Caco-2 (cell line): Measurements from ENCODE around the gene UCHL3. TPM values are rescaled to one million over a fixed set of nuclear protein-coding genes. Genes with fewer than 3 reads are reported as not detected.

Experiments
- BruUV-seq: library from RNA; stranded (reverse); fragments of 400-500 nt; replicated peaks from 2 replicates; lab custom pipeline; 2021; lab: Mats Ljungman, UMichigan
- CTCF ChIA-PET: fragments of 300-600 bp; sonication (Branson Sonifier 250); formaldehyde crosslinking; loops from one replicate; lab custom pipeline; 2022; ENCODE audit warnings: antibody characterized with exemption; lab: Charles Lee
- POLR2A ChIA-PET: fragments of 300-600 bp; sonication (Branson Sonifier 250); formaldehyde crosslinking; loops from one replicate; lab custom pipeline; 2022; ENCODE audit warnings: antibody characterized with exemption; lab: Charles Lee
- DNase-seq, 2 experiments: peaks; one replicate each; pipeline versions ENCODE4 v3.0.0 to v3.0.0-alpha.2; 2020 to 2022
- H3K27me3 ChIP-seq: replicated peaks from 2 replicates; pipeline ENCODE4 v1.6.0; 2011; ENCODE audit warnings: low read length; ENCODE audit not compliant: control insufficient read depth, insufficient read depth
- H3K36me3 ChIP-seq: 2 replicates; pipeline ENCODE4 v1.5.1; 2011; ENCODE audit warnings: low read length; ENCODE audit not compliant: control insufficient read depth, insufficient read depth
- H3K4me1 ChIP-seq: fragments of 250-450 bp; sonication (Bioruptor Pico); 2 replicates; pipeline ENCODE4 v1.5.1; 2020; ENCODE audit warnings: mild to moderate bottlenecking
- H3K4me3 ChIP-seq: 2 replicates; pipeline ENCODE4 v1.5.1; 2011; ENCODE audit warnings: low read depth, mild to moderate bottlenecking, control low read depth, low read length
- H3K9me3 ChIP-seq: fragments of 250-450 bp; sonication (Bioruptor Pico); 2 replicates; pipeline ENCODE4 v1.5.1; 2020; ENCODE audit warnings: mild to moderate bottlenecking, moderate library complexity
- H3K27ac Mint-ChIP-seq: one replicate; pipeline ENCODE4 v1.8.0; 2022; ENCODE audit warnings: mixed read lengths; ENCODE audit not compliant: unreplicated experiment
- H3K27me3 Mint-ChIP-seq: one replicate; pipeline ENCODE4 v1.8.0; 2022; ENCODE audit warnings: mixed read lengths; ENCODE audit not compliant: insufficient read depth, unreplicated experiment
- H3K36me3 Mint-ChIP-seq: one replicate; pipeline ENCODE4 v1.8.0; 2022; ENCODE audit warnings: mild to moderate bottlenecking, mixed read lengths; ENCODE audit not compliant: insufficient read depth, unreplicated experiment
- H3K4me1 Mint-ChIP-seq: one replicate; pipeline ENCODE4 v1.8.0; 2022; ENCODE audit warnings: low read depth, mixed read lengths; ENCODE audit not compliant: unreplicated experiment
- H3K4me3 Mint-ChIP-seq: one replicate; pipeline ENCODE4 v1.8.0; 2022; ENCODE audit warnings: mild to moderate bottlenecking, moderate library complexity, mixed read lengths; ENCODE audit not compliant: unreplicated experiment
- H3K9me3 Mint-ChIP-seq: one replicate; pipeline ENCODE4 v1.8.0; 2022; ENCODE audit warnings: mixed read lengths; ENCODE audit not compliant: unreplicated experiment
- intact Hi-C: fragments of 100-400 bp; cut with micrococcal nuclease; formaldehyde crosslinking; loops from one replicate; pipeline ENCODE4 v1.10.0; 2022; ENCODE audit not compliant: unreplicated experiment
- total RNA-seq: library from RNA; stranded (reverse); gene quantifications from 2 replicates; pipeline ENCODE4 v1.2.3, GENCODE V29; 2022
- TF ChIP-seq, protein P1 (sequence below), 2 experiments: fragments of 200-600 bp in 1 of 2; IDR thresholded peaks; 1 replicate in 1 of 2; 2 replicates in 1 of 2; pipeline versions ENCODE4 v1.5.1 to v1.8.0; 2011 to 2022; ENCODE audit warnings: antibody characterized with exemption in 1 of 2, control low read depth in 1 of 2, inconsistent platforms in 1 of 2, low read depth in 1 of 2, low read length in 1 of 2, mild to moderate bottlenecking in 1 of 2, moderate library complexity in 1 of 2; ENCODE audit not compliant: insufficient read depth in 1 of 2, severe bottlenecking in 1 of 2, unreplicated experiment in 1 of 2

Gene UCHL3
- total RNA-seq, 1 experiment from 2014 or later = 122 TPM

- Mint-ChIP-seq H3K27me3 (no peaks in the 10 kb centered on the region), H3K36me3 (no peaks in the 10 kb centered on the region), H3K4me1 (peaks cover 8% of the 10 kb centered on the region), H3K9me3 (no peaks in the 10 kb centered on the region), H3K4me3 (no peak overlapping the region), H3K27ac (no peak overlapping the region)
- no peaks in the 10 kb centered on the region for H3K27me3 ChIP-seq
- TF ChIP-seq, protein P1, sequence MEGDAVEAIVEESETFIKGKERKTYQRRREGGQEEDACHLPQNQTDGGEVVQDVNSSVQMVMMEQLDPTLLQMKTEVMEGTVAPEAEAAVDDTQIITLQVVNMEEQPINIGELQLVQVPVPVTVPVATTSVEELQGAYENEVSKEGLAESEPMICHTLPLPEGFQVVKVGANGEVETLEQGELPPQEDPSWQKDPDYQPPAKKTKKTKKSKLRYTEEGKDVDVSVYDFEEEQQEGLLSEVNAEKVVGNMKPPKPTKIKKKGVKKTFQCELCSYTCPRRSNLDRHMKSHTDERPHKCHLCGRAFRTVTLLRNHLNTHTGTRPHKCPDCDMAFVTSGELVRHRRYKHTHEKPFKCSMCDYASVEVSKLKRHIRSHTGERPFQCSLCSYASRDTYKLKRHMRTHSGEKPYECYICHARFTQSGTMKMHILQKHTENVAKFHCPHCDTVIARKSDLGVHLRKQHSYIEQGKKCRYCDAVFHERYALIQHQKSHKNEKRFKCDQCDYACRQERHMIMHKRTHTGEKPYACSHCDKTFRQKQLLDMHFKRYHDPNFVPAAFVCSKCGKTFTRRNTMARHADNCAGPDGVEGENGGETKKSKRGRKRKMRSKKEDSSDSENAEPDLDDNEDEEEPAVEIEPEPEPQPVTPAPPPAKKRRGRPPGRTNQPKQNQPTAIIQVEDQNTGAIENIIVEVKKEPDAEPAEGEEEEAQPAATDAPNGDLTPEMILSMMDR (IDR thresholded peaks at IDR 0.05; ENCODE audit: insufficient read depth in 1 of 2, low read depth in 1 of 2, low read length in 1 of 2, severe bottlenecking in 1 of 2, unreplicated experiment in 1 of 2) = no peak
- H3K36me3 ChIP-seq = no peaks in the 10 kb centered on the region
- H3K4me1 ChIP-seq = peaks cover 8% of the 10 kb centered on the region; the same call in 1 of the 2 replicates
- CTCF ChIA-PET = no interaction called here
- intact Hi-C loops = loop anchor here (5.0 to 10.0 kb wide), 2 partner anchors 157 to 265 kb away; partner anchors contain the start of gene TBC1D4
- no peak overlapping the region for H3K4me3 ChIP-seq
- H3K9me3 ChIP-seq = no peaks in the 10 kb centered on the region
- no TSS peak for BruUV-seq
- POLR2A ChIA-PET = no interaction called here
- no peak for DNase-seq
Measured at GRCh38 chr13:75639454-75639853, 89.9 kb downstream of the UCHL3 start.

- CTCF ChIA-PET = no interaction called here
- H3K27me3 Mint-ChIP-seq = no peaks in the 10 kb centered on the region
- H3K9me3 Mint-ChIP-seq = no peaks in the 10 kb centered on the region
- Histone ChIP-seq H3K4me3 (no peak overlapping the region), H3K4me1 (peaks cover 8% of the 10 kb centered on the region; the same call in 1 of the 2 replicates), H3K27me3 (no peaks in the 10 kb centered on the region), H3K9me3 (no peaks in the 10 kb centered on the region), H3K36me3 (no peaks in the 10 kb centered on the region)
- H3K4me1 Mint-ChIP-seq = peaks cover 8% of the 10 kb centered on the region
- POLR2A ChIA-PET = interaction anchor here (0.5 kb wide), 1 partner anchor 1616 kb away, joined by 3 read pairs; no protein-coding TSS in a partner anchor
- H3K27ac Mint-ChIP-seq = no peak overlapping the region
- intact Hi-C loops = no loop called here
- no TSS peak for BruUV-seq
- TF ChIP-seq, protein P1 (IDR thresholded peaks at IDR 0.05; ENCODE audit: insufficient read depth in 1 of 2, low read depth in 1 of 2, low read length in 1 of 2, severe bottlenecking in 1 of 2, unreplicated experiment in 1 of 2) = no peak
- no peak overlapping the region for H3K4me3 Mint-ChIP-seq
- H3K36me3 Mint-ChIP-seq = no peaks in the 10 kb centered on the region
- DNase-seq = no peak
Measured at GRCh38 chr13:75641026-75641425, 91.4 kb downstream of the UCHL3 start.

GRCh38 chr13:75643182-75643581 lies 93.6 kb downstream of the UCHL3 start:
- H3K27me3 ChIP-seq = no peaks in the 10 kb centered on the region
- CTCF ChIA-PET = no interaction called here
- Mint-ChIP-seq H3K36me3 (peaks cover 1% of the 10 kb centered on the region), H3K9me3 (no peaks in the 10 kb centered on the region), H3K4me1 (no peaks in the 10 kb centered on the region), H3K4me3 (no peak overlapping the region), H3K27ac (no peak overlapping the region), H3K27me3 (no peaks in the 10 kb centered on the region)
- H3K4me3 ChIP-seq = no peak overlapping the region
- intact Hi-C loops = no loop called here
- TF ChIP-seq, protein P1 (IDR thresholded peaks at IDR 0.05; ENCODE audit: insufficient read depth in 1 of 2, low read depth in 1 of 2, low read length in 1 of 2, severe bottlenecking in 1 of 2, unreplicated experiment in 1 of 2) = no peak
- no peaks in the 10 kb centered on the region for H3K9me3 ChIP-seq
- DNase-seq = no peak
- H3K36me3 ChIP-seq = no peaks in the 10 kb centered on the region
- no peaks in the 10 kb centered on the region for H3K4me1 ChIP-seq
- no TSS peak for BruUV-seq
- POLR2A ChIA-PET = no interaction called here
